Activated CD8-positive, alpha-beta memory T cell treated with anti-CD3 and anti-CD28 coated beads for 48 hours (primary cell): ENCODE measurements around the gene HYAL2.

ENCODE experiments used
- DNase-seq, 3 experiments: peaks; one replicate each; pipeline ENCODE4 v3.0.0-alpha.2; 2020; ENCODE audit warnings: low read depth in 2 of 3, low spot score in 2 of 3

HYAL2 gene

DNA sequence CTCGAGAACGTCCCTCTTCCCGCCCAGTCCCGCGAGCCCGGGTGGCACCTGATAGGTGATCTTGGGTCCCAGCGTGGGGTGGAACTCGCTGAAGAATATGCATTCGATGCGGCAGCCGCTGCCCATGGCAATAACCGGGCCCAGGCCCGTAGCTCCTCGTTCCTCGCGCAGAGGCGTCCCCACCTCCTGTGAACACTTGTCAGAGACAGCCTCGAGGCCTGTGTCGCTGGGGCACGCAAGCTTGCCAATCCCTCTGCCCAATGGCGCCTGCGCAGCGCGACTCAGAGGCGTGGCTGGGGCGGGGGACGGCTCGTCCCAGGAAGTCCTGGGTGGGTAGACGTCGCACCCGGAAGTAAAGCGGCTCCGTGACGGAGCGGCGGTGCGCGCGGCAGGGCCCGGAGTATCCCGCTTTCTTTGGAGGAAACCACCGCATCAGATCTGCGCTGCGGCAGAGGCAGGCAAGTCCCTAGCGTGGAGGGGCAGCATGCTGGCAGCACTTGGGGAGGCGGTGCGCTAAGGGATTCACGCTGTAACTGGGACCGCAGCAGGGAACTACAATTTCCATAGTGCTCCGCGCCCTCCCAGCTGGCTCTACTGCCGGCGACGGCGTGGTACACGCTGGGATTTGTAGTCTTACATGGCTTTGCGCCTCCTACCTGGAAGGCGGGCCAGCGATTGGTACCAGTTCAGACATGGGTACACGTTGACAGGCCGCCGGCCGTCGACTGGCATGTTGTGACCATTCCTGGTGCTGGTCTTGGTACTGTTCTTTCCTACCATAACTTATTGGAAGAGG, 28.2 kb upstream of the HYAL2 start, which contains the start of the genes CYB561D2 and NPRL2:
CYB561D2 (plus strand) TSS at position 336 of the 796 bp plus-strand sequence. CDS start 572 bp downstream, outside the sequence.
NPRL2 (minus strand) TSS at position 249 of the 796 bp plus-strand sequence; CDS start at position 126, 123 bp downstream.
- peak; percentile 95 to 99 (median 97) for DNase-seq

DNA sequence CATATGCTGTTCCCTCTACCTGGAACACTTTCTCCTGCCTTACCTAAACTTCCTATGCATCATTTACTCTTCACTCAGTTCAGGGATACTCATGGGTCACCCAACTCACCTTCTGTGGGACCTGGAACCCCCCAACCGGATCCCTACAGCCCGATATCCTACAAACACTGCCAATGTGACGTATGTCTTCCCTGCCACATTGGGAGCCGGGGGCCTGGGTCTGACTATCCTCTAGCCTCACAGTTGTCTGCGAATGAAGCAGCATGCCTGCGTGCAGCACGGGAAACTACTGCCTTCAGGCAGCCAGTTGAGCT, 27.6 kb upstream of the HYAL2 start:
- no peak for DNase-seq

DNA sequence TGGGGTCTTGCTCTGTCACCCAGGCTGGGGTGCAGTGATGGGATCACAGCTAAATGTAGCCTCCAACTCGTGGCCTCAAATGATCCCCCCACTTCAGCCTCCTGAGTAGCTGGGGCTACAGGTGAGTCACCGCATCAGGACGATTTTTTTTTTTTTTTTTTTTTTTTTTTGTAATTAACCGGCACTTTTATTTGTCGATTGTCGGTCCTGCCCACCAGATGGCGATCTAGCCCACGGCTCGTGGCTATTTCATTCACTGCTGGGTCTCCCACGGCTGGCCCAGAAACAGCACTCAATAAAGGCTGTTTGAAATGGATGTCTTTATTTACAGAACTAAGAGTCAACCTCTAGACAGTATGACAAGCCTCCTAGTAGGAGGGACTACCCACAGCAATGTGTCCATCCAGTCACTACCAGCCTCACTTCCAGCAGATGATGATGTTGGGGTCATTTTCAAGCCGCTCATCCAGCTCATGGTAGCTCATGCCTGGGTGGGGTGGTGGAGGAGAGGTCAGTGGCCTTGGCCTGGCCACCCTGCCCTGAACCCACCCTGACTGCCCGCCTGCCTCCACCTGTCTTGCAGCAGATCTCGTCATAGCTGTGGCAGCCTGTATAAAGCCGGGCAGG, 24.8 kb upstream of the HYAL2 start:
- DNase-seq: no peak

DNA sequence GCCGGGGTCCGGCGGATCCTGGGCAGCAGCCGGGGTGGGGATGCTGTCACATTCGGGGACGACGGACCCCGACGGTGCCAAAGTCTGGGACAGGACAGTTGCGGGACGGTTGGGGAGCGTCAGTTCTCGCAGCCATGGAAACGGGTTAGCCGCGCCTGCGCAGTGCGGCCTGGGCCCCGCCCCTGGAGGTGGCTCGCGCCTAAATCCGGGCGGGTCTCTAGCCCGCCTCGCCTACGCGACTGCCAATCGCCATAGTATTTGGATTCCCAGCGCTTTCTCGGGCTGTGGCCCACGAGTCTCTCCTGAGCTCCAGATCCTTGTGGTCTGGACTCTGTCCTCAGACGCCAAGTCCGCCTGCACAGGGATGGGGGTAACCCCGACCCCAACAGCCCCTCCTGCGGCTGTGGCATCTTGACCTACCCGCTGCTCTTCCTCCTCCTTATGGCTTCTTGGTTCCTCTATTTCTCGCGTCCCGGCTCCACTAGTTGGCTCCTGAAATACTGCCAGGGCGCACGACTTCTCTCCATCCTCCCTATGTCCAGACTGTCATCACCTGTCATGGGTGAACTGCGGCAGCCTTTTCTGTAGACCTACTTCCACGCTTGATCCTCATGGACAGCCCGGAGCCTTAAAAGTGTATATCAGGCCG, 23.2 kb upstream of the HYAL2 start, which contains the start of gene ZMYND10:
ZMYND10 (minus strand) TSS at position 147 of the 649 bp plus-strand sequence. CDS start 153 bp downstream, outside the sequence.
- peak in 1 of 3 experiments; percentile 57 for DNase-seq

DNA sequence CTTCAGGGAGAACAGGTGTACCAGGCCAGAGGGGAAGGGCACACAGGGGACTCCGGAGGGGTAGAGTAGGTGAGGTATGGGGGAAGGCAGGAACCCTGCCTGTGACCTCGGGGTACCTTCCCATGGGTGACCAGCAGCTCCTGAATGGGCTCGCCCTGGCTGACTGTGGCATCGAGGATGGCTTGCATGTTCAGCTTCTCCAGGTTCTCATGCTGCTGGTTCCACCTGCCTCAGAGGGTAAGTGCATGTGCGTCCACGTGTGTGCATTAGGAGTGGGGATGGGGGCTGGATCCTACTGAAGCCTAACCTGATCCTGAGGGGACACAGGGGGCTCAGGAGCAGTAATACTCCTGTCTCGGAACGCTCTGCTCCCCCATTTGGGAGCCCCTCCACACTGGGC, 22.5 kb upstream of the HYAL2 start:
- DNase-seq: no peak

DNA sequence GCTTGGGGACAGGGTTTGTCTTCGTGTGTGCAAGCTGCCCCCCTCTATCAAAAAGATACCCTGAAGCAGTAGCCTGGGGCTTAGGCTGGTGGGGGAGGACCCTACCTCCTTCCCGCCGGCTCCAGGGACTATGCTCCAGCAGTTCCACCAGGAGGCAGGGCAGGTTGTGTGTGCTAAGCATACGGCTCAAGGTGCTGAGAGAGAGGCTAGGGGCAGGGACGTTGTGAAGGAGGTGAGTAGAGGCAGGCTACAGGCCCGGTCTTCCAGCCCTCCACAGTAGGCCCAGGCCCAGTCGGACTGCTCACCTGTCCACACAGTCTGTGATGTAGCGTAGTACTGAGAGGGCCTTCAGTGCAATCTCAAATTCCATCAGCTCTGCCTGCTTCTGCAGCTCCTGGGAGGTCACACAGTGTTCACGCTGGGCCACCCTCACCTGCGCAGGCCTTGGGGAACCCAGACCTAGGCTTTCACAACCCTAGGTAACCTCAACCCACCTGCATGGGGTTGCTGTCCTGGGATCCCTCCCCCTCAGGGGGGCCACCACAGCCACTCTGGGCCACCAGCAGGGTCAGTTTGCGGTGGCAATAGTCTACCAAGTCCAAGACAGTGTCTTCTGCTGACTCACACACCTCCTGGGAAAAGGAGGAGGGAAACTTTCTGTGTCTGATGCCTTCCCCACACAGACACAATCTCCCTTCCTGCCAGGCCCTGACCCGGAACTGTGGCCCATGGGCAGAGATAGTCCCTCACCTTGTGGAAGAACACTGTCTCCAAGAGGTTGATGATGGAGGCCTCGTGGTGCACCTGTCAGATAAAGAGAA, 20.5 kb upstream of the HYAL2 start:
- no peak for DNase-seq

DNA sequence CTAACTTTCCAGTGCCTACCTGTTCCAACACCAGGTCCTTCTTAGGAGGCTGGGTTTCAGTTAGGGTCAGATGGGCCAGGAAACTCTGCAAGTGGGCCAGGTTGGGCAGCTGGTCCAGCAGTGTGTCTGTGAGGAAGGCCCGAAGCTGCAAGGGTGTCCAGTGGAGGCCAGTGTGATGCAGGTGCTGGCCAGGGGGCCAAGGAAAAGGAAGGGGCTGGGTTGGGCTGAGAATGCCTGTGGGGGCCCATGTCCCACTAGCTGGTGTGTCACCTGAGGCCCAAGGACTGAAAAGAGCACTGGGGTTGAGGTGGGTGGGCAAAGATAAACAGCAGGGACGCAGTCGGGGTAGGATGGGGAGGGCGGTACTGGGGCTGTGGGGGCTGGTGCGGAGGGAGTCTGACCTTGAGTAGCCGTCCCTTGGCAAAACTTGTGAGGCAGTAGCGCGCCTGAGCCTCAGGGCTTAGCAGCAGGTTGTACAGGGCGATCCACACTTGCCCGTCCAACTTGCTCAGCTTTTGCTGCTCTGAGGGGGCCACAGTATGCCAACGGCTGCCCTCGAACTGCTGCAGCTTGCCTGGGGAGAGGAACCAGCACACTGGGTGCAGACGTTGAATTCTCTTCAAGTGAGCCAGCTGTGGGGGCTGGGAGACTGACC, 19.6 kb upstream of the HYAL2 start:
- DNase-seq: no peak

DNA sequence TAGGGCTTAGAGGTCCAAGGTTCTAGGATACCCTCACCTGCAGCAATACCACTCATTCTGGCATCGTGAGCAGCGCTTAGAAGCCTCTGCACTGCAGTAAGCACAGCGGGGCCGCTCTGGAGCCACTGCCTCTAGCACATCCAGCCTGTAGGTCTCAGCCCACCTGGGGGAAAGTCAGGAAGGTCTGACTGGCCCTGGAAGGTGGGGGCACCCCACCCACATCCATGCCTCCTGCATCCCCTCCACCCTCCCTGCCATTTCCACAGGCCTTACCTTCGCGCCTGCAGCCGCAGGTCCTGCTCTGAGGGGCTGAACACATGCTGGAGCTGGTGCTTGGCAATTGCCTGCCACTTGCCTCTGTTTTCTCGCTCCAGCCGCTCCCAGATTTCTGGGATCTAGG, 19.0 kb upstream of the HYAL2 start:
- DNase-seq: no peak

DNA sequence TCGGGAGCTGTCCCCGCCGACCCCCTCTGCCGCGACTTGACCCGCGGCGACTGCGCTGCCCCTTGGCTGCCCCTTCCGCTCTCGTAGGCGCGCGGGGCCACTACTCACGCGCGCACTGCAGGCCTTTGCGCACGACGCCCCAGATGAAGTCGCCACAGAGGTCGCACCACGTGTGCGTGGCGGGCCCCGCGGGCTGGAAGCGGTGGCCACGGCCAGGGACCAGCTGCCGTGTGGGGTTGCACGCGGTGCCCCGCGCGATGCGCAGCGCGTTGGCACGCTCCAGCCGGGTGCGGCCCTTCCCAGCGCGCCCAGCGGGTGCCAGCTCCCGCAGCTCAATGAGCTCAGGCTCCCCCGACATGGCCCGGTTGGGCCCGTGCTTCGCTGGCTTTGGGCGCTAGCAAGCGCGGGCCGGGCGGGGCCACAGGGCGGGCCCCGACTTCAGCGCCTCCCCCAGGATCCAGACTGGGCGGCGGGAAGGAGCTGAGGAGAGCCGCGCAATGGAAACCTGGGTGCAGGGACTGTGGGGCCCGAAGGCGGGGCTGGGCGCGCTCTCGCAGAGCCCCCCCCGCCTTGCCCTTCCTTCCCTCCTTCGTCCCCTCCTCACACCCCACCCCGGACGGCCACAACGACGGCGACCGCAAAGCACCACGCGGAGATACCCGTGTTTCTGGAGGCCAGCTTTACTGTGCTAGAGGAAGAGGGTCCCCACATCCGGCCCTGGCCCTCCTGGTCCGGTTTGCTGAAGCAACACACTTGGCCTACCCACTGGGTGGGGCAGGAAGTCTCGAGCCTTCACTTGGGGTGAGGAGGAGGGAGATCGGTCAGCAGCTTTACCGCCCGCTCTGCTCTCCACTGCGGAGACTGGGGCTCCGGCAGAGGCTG, 18.1 kb upstream of the HYAL2 start, which contains the start of gene RASSF1:
RASSF1 (minus strand) TSS at position 389 of the 882 bp plus-strand sequence; CDS start at position 358, 31 bp downstream.
- peak; percentile 49 to 70 (median 54) for DNase-seq

DNA sequence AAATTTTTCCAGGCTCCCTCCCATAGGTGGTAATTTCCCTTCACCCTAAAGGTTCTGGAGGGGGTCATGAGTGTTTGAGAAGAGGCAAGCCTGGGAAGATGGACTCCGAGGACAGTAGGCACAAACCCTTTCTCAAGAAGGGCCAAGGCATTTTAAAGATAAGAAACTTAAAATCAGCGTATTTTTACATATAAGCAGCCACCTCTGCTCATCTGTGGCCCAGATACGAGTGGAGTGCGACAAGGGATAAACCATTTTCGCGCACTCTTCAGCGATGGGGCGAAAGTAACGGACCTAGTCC, 17.6 kb upstream of the HYAL2 start:
- DNase-seq: no peak

DNA sequence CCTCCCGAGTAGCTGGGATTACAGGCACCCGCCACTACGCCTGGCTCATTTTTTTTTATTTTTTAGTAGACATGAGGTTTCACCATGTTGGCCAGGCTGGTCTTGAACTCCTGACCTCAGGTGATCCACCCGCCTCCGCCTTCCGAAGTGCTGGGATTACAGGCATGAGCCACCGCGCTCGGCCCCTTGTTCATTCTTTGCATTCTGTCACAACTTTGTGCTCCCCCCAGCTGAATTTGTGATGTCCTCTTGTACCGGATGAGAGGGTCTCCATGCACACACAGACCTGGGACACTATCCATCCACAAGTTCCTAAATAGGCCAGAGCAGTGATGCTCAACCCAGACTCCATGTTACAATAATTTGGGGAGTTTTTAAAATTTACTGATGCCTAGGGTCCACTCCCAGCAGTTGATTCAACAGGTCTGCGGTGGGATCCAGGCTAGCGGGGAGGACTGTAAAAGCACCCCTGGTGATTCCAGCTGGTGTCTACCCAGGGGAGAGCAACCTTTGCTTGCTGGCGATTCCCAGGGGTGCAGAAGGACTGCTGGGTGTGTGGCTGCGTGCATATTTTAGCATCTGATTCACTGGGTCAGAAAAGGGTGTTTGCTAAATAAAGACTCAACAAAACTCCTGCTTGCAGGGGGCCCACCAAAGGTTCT, 17.1 kb upstream of the HYAL2 start:
- no peak for DNase-seq

DNA sequence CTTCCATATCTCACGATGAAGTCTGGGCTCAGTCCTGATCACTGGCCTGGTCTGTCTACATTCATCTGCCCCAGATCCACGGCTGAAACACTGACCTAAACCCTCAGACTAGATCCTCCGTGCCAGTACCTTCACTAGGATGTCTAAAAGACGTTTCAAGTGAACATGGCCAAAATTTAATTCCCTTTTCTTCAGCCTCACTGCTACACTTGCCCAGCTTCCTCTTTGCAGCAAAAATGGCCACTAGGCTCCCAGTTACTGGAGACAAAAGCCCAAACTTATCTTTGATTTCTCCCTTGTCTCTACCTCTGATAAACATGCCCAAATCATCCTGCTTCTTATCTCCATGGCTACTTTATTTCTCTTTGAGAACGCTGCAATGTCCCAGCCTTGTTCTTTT, 16.4 kb upstream of the HYAL2 start:
- DNase-seq: no peak

DNA sequence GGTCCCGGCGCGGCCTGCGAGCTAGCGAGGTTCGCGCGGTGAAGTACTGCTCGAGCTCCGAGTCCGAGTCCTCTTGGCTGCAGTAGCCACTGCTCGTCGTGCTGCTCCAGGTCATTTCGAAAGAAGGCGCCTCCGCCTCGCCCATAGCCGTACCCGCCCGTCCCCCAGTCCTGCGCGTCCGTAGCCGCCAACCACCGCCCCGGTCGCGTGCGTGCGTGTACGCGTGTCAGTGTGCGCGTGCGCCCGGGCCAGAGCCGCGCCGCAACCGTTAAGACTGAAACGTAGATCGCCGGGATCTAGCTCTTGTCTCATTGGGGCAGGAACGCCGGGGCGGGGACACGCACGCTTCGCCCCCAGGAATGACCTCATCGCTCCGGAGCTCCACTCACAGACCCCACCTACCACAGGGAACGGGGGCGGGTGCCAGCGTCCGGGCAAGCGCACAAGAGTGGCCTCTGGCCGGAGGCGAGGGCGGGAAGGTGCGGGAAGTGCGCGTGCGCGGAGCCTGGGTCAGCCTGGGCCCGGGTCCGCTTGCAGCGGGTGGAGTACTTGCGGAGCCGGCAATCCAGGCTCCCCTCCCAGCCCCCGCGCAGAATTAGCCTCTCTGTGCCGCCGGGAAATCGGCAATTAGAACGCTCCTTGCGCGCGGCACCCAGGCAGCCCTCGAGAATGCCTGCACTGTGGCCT, 14.8 kb upstream of the HYAL2 start:
- DNase-seq: peak; percentile 87 to 94 (median 90)

DNA sequence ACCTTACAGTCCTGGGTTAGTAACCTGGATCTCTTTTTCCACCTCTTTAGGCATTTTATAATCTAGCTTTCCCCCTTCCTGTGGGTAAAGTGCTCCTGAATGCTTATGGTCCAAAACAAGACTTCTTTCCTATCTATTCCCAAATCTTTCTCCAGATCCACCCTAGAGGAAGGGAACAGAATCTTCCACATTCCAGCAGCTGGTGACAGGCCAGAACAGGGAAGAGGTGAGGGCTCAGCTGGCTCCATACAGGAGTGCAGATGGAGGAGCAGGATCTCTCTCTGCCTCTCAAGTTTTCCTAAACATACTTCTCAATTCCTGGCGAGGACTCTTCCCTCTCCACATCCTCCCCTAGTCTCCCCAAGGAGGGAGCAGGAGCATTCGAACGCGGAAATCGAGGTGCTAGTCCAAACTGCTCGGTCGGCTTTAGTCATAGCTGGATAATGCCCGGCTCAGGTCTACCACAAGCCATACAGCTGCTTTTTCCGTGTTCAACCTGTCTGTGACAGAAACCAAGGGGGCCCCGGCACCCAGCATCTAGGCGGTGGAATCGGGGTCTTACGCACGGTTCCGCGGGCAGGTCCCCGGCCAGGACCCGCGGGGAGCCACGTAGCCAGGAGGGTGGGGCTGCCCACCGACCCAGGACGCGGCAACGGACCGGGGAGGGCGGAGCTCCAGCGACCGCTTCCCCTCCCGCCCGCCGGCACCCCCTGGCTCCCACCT, 14.1 kb upstream of the HYAL2 start:
- DNase-seq: no peak

DNA sequence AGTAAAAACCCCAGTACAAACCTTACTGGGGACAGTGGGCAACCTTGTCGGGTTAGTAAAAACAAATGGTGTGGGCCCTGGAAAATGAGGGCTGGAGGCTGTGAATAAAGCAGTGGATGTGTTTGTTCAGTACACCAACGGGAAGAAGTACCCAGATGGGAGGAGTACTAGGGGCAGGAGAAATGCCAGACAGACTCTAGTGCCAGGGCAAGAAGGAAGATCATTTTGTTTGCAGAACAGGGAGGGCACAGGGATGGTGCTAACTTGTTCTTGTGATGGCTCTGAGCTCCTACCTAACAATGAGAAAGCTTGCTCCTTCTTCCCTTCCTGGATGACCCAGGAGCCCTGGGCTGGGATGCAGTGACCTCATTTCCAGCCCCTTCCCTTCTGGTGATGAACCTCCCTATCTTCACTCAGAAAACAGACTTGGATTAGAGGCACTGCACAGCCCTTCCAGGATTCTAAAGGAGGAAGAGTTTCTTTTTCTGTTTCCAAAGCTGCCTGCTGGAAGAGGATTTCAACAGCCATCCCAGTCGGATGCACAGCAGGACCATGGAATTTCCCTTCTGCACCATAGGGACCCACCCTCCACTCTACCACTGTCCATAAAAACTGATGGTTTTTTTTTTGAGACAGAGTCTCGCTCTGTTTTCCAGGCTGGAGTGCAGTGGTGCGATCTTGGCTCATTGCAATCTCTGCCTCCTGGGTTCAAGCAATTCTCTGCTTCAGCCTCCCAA, 12.0 kb upstream of the HYAL2 start:
- DNase-seq: no peak

DNA sequence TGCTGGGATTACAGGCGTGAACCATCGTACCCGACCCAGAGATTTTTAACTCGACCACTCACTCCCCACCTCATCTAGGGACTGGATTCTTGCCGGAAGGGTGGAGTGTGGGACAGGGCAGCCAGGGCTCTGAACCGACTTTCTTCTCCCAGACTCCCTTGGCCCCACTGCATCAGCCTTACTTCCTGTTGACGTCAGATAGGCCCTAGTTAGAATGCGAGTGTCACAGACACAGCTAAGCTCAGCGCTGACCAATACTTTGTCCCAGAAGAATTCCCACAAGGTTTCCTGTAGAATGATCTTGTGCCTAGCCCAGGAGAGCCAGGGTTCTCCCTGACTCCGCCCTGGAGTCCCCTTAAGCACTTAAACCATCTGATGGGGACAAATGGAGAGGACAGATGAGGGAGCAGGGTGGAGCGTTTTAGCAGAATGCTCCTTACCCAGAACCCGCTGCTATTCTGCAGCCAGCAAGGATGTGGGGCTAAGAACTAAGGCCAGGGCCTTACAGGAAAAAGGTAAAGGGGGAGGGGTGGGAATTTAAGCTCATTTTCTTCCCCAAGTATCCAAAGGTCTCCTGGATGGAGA, 11.3 kb upstream of the HYAL2 start:
- no peak for DNase-seq

DNA sequence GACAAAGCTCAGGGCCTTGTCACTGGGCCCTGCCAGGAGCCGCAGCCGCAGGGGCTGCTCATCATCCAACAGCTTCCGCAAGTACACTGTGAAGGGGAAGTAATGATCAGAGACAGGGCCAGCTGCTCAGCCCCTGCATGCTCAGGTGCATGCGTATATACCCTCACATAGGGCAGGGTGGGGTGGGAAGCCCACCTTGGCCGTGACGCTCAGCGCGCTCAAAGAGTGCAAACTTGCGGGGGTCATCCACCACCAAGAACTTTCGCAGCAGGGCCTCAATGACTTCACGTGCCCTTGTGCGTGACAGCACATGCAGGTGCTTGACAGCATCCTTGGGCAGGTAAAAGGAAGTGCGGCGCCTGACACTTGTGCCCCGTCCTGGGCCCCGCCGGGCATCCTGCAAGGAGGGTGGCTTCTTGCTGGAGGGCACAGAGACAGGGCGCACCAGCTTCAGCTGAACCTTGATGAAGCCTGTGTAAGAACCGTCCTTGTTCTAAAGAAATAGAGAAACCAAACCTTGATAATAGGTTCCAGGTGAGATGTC, 8.9 kb upstream of the HYAL2 start:
- DNase-seq: no peak
